Sigmoid colon (tissue), 7 donors: ENCODE results near the gene CPEB1. TPM values are rescaled to one million over a fixed set of nuclear protein-coding genes. Genes with fewer than 3 reads are reported as not detected.

Source experiments
- DNase-seq: peaks from one replicate; pipeline ENCODE4 v3.0.0-alpha.2; 2019
- H3K27ac ChIP-seq, 4 donors: fragments of 200-600 bp; sonication (generic); one replicate each; pipeline ENCODE4 v1.5.1; 2016 to 2019; ENCODE audit warnings: mild to moderate bottlenecking in 1 of 4
- H3K27me3 ChIP-seq, 3 donors: fragments of 200-600 bp; sonication (generic); one replicate each; pipeline ENCODE4 v1.5.1; 2019; ENCODE audit warnings: mild to moderate bottlenecking in 1 of 3
- H3K36me3 ChIP-seq, 4 donors: fragments of 200-600 bp; sonication (generic); one replicate each; pipeline ENCODE4 v1.5.1; 2016 to 2019
- H3K4me1 ChIP-seq, 4 donors: fragments of 200-600 bp; sonication (generic); one replicate each; pipeline ENCODE4 v1.5.1; 2017 to 2019
- H3K4me3 ChIP-seq, 4 donors: fragments of 200-600 bp; sonication (generic); one replicate each; pipeline ENCODE4 v1.5.1; 2017 to 2019; ENCODE audit warnings: mild to moderate bottlenecking in 2 of 4, moderate library complexity in 1 of 4
- H3K9me3 ChIP-seq, 4 donors: fragments of 200-600 bp in 3 of 4; sonication (generic) in 3 of 4; one replicate each; pipeline versions ENCODE4 v1.5.1 to v1.6.1; 2013 to 2019
- CTCF ChIP-seq, 4 experiments: fragments of 450-650 bp in 3 of 4; fragments of 200-600 bp in 1 of 4; IDR thresholded peaks; one replicate each; pipeline ENCODE4 v1.5.1; 2016 to 2019; ENCODE audit warnings: antibody characterized with exemption in 4 of 4, mild to moderate bottlenecking in 3 of 4, moderate library complexity in 2 of 4
- EP300 ChIP-seq, 4 donors: sonication (generic); formaldehyde crosslinking; IDR thresholded peaks; one replicate each; pipeline ENCODE4 v1.6.1; 2017; ENCODE audit warnings: antibody characterized with exemption in 4 of 4
- POLR2A ChIP-seq, 2 donors: fragments of 450-650 bp; IDR thresholded peaks; one replicate each; pipeline ENCODE4 v1.6.1; 2016; ENCODE audit warnings: antibody characterized with exemption in 2 of 2, mild to moderate bottlenecking in 2 of 2, moderate library complexity in 2 of 2
- POLR2AphosphoS5 ChIP-seq, 4 donors: sonication (generic); formaldehyde crosslinking; IDR thresholded peaks; one replicate each; pipeline ENCODE4 v1.6.1; 2017; ENCODE audit warnings: antibody characterized with exemption in 4 of 4
- WGBS, 2 donors: extraction: QIAGEN DNeasy Blood & Tissue Kit; methylation state at CpG; one replicate each; pipeline ENCODE4 v1.1.7; 2013; 5-methylcytosine and 5-hydroxymethylcytosine counted together
- intact Hi-C: fragments of 100-400 bp; cut with DNase I; formaldehyde crosslinking; loops from one replicate; pipeline ENCODE4 v1.15.1; 2023
- polyA plus RNA-seq, 3 donors: library from polyadenylated mRNA; stranded (reverse); fragments of 200-250 nt; gene quantifications; one replicate each; pipeline ENCODE4 v1.2.3, GENCODE V29; 2013
- total RNA-seq, 4 donors: library from RNA; depleted of rRNA; stranded (reverse); fragments of >200 nt; gene quantifications; one replicate each; pipeline ENCODE4 v1.1.0, GENCODE V29; 2016
- donor health status: healthy with polysubstance abuse.
- donor health status: Bipolar disorder and iron deficiency.
- donor health status: healthy.

The CPEB1 gene
- total and polyA plus RNA-seq, 7 donors: 1.2 to 13.2 (median 9.7) TPM; not detected in 1

GRCh38 chr15:82660378-82660777, 13.2 kb upstream of the CPEB1 start:
- intact Hi-C loops: no loop called here
- Histone ChIP-seq H3K9me3 (no peaks in the 10 kb centered on the region), H3K27me3 (no peaks in the 10 kb centered on the region), H3K27ac (no peak overlapping the region), H3K36me3 (no peaks in the 10 kb centered on the region), H3K4me3 (no peak overlapping the region), H3K4me1 (no peaks in the 10 kb centered on the region)
- TF ChIP-seq EP300 (IDR thresholded peaks at IDR 0.05): no peak
- TF ChIP-seq POLR2A (IDR thresholded peaks at IDR 0.05): no peak
- no peak for TF ChIP-seq CTCF (IDR thresholded peaks at IDR 0.05)
- TF ChIP-seq POLR2AphosphoS5 (IDR thresholded peaks at IDR 0.05): no peak
- WGBS, 2 donors: 49 to 54% methylated on average over 1 of the region's 1 CpG
- no peak for DNase-seq

GRCh38 chr15:82656641-82657266, 9.6 kb upstream of the CPEB1 start:
- no peaks in the 10 kb centered on the region for H3K4me1 ChIP-seq
- intact Hi-C loops: no loop called here
- 47 to 67% methylated on average over 7 of the region's 7 CpGs for WGBS, 2 donors
- H3K27me3 ChIP-seq: no peaks in the 10 kb centered on the region
- H3K4me3 ChIP-seq: no peak overlapping the region
- no peak for TF ChIP-seq CTCF (IDR thresholded peaks at IDR 0.05)
- TF ChIP-seq POLR2AphosphoS5 (IDR thresholded peaks at IDR 0.05): no peak
- no peak for TF ChIP-seq POLR2A (IDR thresholded peaks at IDR 0.05)
- no peak for DNase-seq
- H3K9me3 ChIP-seq: no peaks in the 10 kb centered on the region
- H3K27ac ChIP-seq: no peak overlapping the region
- no peaks in the 10 kb centered on the region for H3K36me3 ChIP-seq

- Histone ChIP-seq H3K9me3 (no peaks in the 10 kb centered on the region), H3K4me1 (no peaks in the 10 kb centered on the region), H3K36me3 (no peaks in the 10 kb centered on the region), H3K4me3 (no peak overlapping the region), H3K27ac (no peak overlapping the region), H3K27me3 (no peaks in the 10 kb centered on the region)
- 66 to 76% methylated on average over 3 of the region's 3 CpGs for WGBS, 2 donors
- TF ChIP-seq POLR2AphosphoS5 (IDR thresholded peaks at IDR 0.05): no peak
- no peak for TF ChIP-seq POLR2A (IDR thresholded peaks at IDR 0.05)
- no peak for TF ChIP-seq CTCF (IDR thresholded peaks at IDR 0.05)
- no peak for TF ChIP-seq EP300 (IDR thresholded peaks at IDR 0.05)
- DNase-seq: no peak
- intact Hi-C loops: no loop called here
Measured at GRCh38 chr15:82655606-82656005, 8.4 kb upstream of the CPEB1 start.

- Histone ChIP-seq H3K4me1 (peaks cover 0 to under 1% (median under 1%) of the 10 kb centered on the region in 4 donors), H3K27ac (no peak overlapping the region), H3K9me3 (no peaks in the 10 kb centered on the region), H3K4me3 (no peak overlapping the region), H3K27me3 (no peaks in the 10 kb centered on the region), H3K36me3 (no peaks in the 10 kb centered on the region)
- DNase-seq: no peak
- intact Hi-C loops: no loop called here
- 51 to 68% methylated on average over 3 of the region's 3 CpGs for WGBS, 2 donors
- TF ChIP-seq POLR2AphosphoS5 (IDR thresholded peaks at IDR 0.05): no peak
- TF ChIP-seq CTCF (IDR thresholded peaks at IDR 0.05): no peak
- TF ChIP-seq POLR2A (IDR thresholded peaks at IDR 0.05): no peak
- TF ChIP-seq EP300 (IDR thresholded peaks at IDR 0.05): no peak
Measured at GRCh38 chr15:82653483-82654168, 6.5 kb upstream of the CPEB1 start.
